Mammary epithelial cell (primary cell): Measurements from ENCODE around the gene RBM6.

Experiments used
- CTCF ChIP-seq, 2 donors: IDR thresholded peaks in 1 of 2; conservative IDR thresholded peaks in 1 of 2; 2 replicates each; pipeline ENCODE4 v1.5.1; 2011 to 2012; ENCODE audit warnings: inconsistent platforms in 2 of 2, low read length in 2 of 2, mild to moderate bottlenecking in 2 of 2, control low read depth in 1 of 2, low read depth in 1 of 2; ENCODE audit not compliant: insufficient read depth in 1 of 2; ENCODE audit errors: extremely low read depth in 1 of 2
- EZH2 ChIP-seq: IDR thresholded peaks from 2 replicates; pipeline ENCODE4 v1.6.1; 2012; ENCODE audit warnings: low read length, inconsistent platforms, borderline replicate concordance

- TF ChIP-seq CTCF (conservative IDR thresholded peaks at IDR 0.05 in 1 of 2, IDR thresholded peaks at IDR 0.05 in 1 of 2; ENCODE audit: extremely low read depth in 1 of 2, insufficient read depth in 1 of 2, low read depth in 1 of 2, low read length in 2 of 2) (no peak), EZH2 (no peak)
Measured at GRCh38 chr3:50100956-50101845, 161.3 kb downstream of the RBM6 start.
